Mesothelial cell of epicardium (in vitro differentiated cells): ENCODE data around the gene RFTN1. TPM values are rescaled to one million over a fixed set of nuclear protein-coding genes. Genes with fewer than 3 reads are reported as not detected.

ENCODE experiments used
- DNase-seq, 2 experiments: peaks; one replicate each; pipeline ENCODE4 v3.0.0; 2021; ENCODE audit warnings: low spot score in 2 of 2; ENCODE audit not compliant: unreplicated experiment in 2 of 2
- H3K27ac Mint-ChIP-seq: 2 replicates; pipeline ENCODE4 v1.8.0; 2021; ENCODE audit warnings: mixed read lengths
- H3K27me3 Mint-ChIP-seq: 2 replicates; pipeline ENCODE4 v1.8.0; 2021; ENCODE audit warnings: low read depth, mixed read lengths
- H3K36me3 Mint-ChIP-seq: 2 replicates; pipeline ENCODE4 v1.8.0; 2021; ENCODE audit warnings: mixed read lengths
- H3K4me1 Mint-ChIP-seq: 2 replicates; pipeline ENCODE4 v1.8.0; 2021; ENCODE audit warnings: mixed read lengths
- H3K4me3 Mint-ChIP-seq: 2 replicates; pipeline ENCODE4 v1.8.0; 2021; ENCODE audit warnings: mild to moderate bottlenecking, moderate library complexity, mixed read lengths
- H3K9me3 Mint-ChIP-seq: 2 replicates; pipeline ENCODE4 v1.8.0; 2021; ENCODE audit warnings: mixed read lengths
- total RNA-seq: library from RNA; stranded (reverse); gene quantifications from 3 replicates; pipeline ENCODE4 v1.2.1, GENCODE V29; 2021
- TF ChIP-seq, protein P1 (sequence below): fragments of 200-600 bp; sonication (generic); IDR thresholded peaks from one replicate; pipeline ENCODE4 v1.5.0; 2021; ENCODE audit warnings: antibody characterized with exemption; ENCODE audit not compliant: unreplicated experiment

Gene RFTN1
- total RNA-seq, 1 donor from 2014 or later, result 10.0 TPM

DNA sequence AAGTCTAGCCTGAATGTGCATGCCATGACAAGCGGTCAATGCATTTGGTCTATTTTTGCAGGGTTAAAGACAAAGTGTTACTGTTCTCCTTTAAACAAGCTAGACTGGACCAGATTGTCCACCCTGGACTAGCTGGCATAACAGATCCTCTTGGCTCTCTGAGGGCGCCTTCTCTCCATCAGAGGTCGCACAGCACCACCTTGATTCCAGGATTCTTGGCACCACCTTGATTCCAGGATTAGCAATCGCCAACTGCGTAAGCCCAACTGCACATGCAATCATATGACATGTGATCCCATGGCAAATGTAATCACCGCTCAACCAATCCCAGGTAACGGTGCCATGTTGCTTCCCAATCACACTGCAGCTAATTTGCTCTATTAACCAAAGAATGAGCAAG lies 149.9 kb downstream of the RFTN1 start:
- Mint-ChIP-seq H3K27me3 (no peaks in the 10 kb centered on the region), H3K36me3 (no peaks in the 10 kb centered on the region), H3K9me3 (no peaks in the 10 kb centered on the region), H3K4me3 (no peak overlapping the region), H3K4me1 (no peaks in the 10 kb centered on the region), H3K27ac (no peak overlapping the region)
- DNase-seq, result no peak
- TF ChIP-seq, protein P1, sequence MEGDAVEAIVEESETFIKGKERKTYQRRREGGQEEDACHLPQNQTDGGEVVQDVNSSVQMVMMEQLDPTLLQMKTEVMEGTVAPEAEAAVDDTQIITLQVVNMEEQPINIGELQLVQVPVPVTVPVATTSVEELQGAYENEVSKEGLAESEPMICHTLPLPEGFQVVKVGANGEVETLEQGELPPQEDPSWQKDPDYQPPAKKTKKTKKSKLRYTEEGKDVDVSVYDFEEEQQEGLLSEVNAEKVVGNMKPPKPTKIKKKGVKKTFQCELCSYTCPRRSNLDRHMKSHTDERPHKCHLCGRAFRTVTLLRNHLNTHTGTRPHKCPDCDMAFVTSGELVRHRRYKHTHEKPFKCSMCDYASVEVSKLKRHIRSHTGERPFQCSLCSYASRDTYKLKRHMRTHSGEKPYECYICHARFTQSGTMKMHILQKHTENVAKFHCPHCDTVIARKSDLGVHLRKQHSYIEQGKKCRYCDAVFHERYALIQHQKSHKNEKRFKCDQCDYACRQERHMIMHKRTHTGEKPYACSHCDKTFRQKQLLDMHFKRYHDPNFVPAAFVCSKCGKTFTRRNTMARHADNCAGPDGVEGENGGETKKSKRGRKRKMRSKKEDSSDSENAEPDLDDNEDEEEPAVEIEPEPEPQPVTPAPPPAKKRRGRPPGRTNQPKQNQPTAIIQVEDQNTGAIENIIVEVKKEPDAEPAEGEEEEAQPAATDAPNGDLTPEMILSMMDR, result no peak

DNA sequence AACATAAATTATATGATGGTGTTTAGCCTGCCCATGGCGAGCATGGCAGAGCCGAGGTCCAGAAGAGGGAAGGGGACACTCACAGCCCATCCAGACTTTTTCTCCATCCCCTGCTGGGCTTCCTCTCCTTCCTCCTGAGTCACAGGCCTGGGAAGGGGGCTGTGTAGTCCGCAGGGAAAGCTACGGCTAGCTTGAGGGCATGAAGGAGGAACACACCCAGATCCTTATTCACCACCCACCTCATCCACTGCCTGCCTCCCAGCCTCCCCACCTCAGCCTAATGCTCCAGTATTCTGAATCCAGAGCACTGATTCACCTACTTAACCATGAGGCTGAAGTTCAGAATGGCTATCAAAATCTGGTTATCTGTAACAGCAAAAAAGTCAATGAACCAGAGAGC lies 150.7 kb downstream of the RFTN1 start:
- Mint-ChIP-seq H3K36me3 (no peaks in the 10 kb centered on the region), H3K4me1 (peaks cover 7% of the 10 kb centered on the region), H3K27me3 (no peaks in the 10 kb centered on the region), H3K27ac (no peak overlapping the region), H3K9me3 (no peaks in the 10 kb centered on the region), H3K4me3 (no peak overlapping the region)
- TF ChIP-seq, protein P1, result no peak
- no peak for DNase-seq

DNA sequence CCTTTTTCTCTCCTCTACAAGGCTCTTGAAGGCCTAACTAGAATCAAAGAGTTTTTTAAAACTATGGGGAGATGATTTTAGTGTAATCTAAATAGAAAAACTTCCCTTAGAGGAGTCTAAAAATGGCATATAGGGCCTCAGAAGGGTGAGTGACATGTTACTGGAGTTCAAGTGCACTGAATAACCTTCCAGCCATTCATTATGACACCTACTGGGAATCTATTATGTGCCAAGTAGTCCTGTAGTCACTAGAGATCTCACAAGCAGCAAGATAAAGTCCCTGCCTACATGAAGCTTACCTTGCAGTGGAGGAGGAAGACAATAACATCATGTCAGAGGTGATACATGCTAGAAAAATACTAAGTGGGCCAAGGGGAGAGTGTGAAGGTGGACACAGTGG lies 152.4 kb downstream of the RFTN1 start:
- Mint-ChIP-seq H3K36me3 (no peaks in the 10 kb centered on the region), H3K27ac (no peak overlapping the region), H3K4me3 (no peak overlapping the region), H3K4me1 (peaks cover 11% of the 10 kb centered on the region), H3K27me3 (no peaks in the 10 kb centered on the region), H3K9me3 (no peaks in the 10 kb centered on the region)
- TF ChIP-seq, protein P1, result no peak
- DNase-seq, result no peak

GRCh38 chr3:16359331-16359730 lies 154.2 kb downstream of the RFTN1 start:
- Mint-ChIP-seq H3K4me1 (peaks cover 11% of the 10 kb centered on the region), H3K36me3 (no peaks in the 10 kb centered on the region), H3K27me3 (no peaks in the 10 kb centered on the region), H3K4me3 (no peak overlapping the region), H3K27ac (no peak overlapping the region), H3K9me3 (no peaks in the 10 kb centered on the region)
- no peak for DNase-seq
- TF ChIP-seq, protein P1, result no peak

DNA sequence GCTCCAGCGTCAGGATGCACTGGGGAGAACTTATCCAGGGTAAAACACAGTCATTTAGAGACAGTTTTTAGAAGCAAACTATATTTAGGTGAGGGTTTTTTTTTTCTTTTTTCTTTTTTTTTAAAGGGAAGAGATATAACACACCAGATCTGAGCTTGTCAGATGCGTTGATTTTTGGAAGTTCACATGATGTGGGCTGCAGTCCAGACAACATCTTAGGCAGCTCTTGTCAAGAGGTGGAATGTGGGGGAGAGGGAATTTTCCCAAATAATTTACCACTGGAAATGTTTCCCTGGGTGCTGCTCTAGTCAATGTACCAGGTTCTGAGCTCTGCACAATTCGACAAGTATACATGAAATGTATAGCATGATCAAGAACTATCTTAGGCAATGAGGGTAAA lies 155.2 kb downstream of the RFTN1 start:
- Mint-ChIP-seq H3K9me3 (no peaks in the 10 kb centered on the region), H3K4me1 (peaks cover 11% of the 10 kb centered on the region), H3K36me3 (no peaks in the 10 kb centered on the region), H3K4me3 (no peak overlapping the region), H3K27ac (no peak overlapping the region), H3K27me3 (no peaks in the 10 kb centered on the region)
- TF ChIP-seq, protein P1, result no peak
- DNase-seq, result no peak
